ENCODE measurements around the gene CREBBP.

Gene CREBBP

DNA sequence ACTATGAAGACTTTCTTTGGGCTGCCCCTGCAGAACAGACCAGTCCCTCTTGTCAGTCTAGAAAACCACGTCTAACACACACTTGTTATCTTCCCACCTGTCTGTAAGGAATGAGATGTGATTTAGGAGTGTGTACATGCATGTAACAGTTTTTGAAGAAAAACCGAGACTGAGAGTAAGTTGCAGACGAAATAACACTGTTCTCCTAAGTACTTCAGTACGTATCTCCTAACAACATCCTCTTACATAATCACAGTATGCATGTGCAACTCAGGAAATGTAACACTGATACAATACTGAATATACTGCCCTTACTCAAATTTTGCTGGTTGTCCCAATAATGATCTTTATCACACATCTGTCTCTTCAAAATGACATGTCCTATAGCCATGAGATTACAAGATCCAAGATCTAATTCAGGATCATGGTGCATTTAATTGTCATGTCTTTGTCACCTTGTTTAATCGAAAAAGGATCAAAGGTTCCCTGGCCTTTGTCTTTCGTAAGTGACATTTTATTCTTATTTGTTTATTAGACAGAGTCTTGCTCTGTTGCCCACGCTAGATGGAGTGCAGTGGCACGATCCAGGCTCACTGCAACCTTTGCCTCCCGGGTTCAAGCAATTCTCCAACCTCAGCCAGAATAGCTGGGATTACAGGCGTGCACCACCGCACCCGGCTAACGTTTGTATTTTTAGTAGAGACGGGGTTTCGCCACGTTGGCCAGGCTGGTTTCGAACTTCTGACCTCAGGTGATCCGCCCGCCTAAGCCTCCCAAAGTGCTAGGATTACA, 25.6 kb downstream of the CREBBP start:
- DNase-seq: no peak

DNA sequence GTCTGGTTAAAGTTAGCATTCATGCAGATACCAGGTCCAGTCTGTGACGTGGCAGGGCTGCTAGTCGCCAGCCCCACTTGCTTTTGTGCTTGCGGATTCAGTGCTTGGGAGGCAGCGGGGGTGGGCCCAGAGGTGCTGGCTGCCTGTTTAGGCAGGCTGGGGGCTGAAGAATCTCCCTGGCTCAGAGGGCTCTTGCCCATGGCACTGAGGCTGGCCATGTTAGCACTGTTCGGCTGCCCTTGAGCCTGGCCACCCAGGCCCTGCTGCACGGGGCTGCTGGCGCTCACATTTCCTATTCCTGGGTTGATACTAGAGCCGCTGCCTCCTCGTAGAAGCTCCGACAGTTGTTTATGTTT, 30.0 kb downstream of the CREBBP start:
- DNase-seq: no peak

- no peak for DNase-seq
These were observed 30.6 kb downstream of the CREBBP start for GRCh38 chr16:3849751-3850543.

- DNase-seq: no peak
These were observed 33.9 kb downstream of the CREBBP start for GRCh38 chr16:3846595-3847091.

- no peak for DNase-seq
These were observed 34.4 kb downstream of the CREBBP start for GRCh38 chr16:3846087-3846486.

GRCh38 chr16:3842994-3843393, 37.5 kb downstream of the CREBBP start:
- DNase-seq: no peak

- DNase-seq: no peak
These were observed 38.6 kb downstream of the CREBBP start for GRCh38 chr16:3841729-3842508.

DNA sequence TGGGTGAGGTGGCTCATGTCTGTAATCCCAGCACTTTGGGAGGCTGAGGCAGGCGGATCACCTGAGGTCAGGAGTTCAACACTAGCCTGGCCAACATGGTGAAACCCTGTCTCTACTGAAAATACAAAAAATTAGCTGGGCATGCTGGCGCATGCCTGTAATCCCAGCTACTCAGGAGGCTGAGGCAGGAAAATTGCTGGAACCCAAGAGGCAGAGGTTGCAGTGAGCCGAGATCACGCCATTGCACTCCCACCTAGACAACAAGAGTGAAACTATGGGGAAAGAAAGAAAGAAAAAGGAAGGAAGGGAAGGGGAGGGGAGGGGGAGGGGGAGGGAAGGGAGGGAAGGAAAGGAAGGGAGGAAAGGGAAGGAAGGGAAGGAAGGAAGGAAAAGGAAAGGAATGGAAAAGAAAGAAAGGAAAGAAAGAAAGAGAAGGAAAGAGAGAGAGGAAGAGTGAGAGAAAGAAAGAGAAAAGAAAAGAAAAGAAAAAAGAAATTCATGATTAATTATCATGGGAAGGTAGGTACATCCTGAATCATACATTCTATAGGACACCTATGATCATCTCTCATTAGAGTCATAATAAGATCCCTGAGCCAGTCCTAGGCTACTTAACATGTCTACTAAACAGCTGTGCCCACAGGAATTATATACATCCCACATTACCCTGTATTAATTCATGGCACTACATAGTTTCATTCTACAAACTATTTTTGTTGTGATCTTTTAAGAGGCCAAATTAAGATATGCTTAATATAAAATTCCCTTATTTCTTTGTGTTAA, 40.9 kb downstream of the CREBBP start:
- DNase-seq: no peak

- DNase-seq: no peak
These were observed 41.7 kb downstream of the CREBBP start for GRCh38 chr16:3838600-3839401.

DNA sequence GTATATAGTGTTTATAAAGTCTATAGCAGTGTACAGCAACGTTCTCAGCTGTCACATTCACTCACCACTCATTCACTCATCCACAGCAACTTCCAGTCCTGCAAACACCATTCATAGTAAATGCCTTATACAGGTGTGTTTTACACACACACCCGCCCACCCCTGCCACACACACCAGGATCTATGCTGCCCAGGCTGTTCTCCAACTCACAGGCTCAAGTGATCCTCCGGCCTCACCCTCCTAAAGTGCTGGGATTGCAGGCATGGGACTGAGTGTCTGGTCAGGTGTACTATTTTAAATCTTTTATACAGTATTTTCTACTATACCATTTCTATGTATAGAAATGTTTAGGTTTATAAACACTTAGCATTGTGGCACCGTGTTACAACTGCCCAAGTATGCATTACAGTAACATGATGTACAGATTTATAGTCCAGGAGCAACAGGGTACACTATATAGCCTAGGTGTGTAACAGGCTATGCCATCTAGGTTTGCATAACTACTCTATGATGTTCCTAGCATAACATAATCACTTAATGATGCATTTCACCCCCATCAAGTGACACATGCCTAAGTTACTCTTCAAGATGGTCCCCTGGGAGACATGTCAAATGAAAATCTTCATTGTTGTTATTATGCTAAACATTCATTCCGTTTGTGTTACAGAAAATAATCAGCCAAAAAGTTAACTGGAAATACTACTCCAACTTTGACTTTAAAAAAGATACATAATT, 42.5 kb downstream of the CREBBP start:
- DNase-seq: no peak

- no peak for DNase-seq
These were observed 43.9 kb downstream of the CREBBP start for GRCh38 chr16:3836641-3837040.

GRCh38 chr16:3835089-3835602, 45.4 kb downstream of the CREBBP start:
- no peak for DNase-seq

GRCh38 chr16:3832668-3833067, 47.8 kb downstream of the CREBBP start:
- DNase-seq: no peak

DNA sequence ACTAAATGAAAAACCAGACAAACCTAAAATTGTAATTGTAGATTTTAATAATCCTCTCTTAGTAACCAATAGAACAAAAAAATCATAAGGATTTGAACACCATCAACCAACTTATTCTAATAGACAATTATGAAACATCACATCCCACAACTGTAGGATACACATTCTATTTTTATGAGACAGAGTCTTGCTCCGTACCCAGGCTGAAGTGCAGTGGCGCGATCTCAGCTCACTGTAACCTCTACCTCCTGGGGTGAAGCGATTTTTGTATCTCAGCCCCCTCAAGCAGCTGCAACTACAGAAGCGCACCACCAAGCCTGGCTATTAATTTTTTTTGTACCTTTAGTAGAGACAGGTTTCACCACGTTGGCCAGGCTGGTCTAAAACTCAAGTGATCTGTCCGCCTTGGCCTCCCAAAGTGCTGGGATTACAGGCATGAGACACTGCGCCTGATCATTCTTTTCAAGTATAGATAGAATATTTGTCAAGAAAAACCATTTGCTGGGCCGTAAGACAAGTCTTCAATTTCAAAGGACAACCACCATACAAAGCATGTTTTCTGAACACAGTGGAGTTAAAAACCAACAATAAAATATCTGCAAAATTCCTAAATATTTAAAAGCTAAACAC, 49.8 kb downstream of the CREBBP start:
- DNase-seq: no peak

DNA sequence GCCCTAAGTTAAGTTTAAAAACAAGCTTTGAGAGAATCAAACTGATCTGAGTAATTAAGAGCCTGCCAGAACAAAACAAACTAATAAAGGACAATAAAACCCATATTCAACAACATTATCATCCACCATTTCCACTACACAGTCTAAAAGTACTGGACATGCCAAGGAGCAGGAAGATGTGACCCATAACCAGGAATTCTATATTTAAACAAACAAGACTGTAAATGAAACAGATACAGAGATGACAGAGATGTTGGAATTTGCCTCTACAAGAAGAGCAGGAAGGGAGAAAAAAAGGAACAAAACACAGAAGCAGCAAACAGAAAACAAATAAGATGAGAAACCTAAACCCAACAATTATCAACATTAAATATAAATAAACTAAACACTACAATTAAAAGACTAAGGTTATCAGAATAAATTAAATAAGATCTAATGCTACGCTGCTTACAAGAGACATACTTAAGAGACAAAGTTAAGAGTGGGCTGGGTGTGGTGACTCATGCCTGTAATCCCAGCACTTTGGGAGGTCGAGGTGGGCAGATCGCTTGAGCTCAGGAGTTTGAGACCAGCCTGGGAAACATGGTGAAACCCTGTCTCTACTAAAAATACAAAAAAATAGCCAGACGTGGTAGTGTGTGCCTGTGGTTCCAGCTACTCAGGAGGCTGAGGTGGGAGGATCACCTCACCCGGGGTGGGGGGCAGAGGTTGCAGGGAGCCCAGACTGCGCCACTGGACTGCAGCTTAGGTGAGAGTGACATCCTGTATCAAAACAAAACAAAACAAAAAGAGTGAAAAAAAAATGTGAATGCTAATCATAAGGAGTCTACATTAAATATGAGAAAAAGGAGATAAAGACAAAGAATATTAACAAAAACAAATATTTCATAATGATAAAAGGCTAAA, 50.6 kb downstream of the CREBBP start:
- DNase-seq: no peak

DNA sequence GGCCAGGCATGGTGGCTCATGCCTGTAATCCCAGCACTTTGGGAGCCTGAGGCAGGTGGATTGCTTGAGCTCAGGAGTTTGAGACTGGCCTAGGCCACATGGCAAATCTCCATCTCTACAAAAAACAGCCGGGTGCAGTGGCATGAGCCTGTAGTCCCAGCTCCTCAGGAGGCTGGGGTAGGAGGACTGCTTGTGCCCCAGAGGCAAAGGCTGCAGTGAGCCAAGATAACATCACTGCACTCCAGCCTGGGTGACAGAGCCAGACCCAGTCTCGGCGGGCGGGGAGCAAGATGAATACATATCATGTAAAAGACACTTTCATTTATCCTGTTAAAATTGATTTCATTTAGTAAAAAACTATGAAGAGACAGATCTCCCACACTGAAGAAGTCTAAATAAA, 54.6 kb downstream of the CREBBP start:
- DNase-seq: no peak

DNA sequence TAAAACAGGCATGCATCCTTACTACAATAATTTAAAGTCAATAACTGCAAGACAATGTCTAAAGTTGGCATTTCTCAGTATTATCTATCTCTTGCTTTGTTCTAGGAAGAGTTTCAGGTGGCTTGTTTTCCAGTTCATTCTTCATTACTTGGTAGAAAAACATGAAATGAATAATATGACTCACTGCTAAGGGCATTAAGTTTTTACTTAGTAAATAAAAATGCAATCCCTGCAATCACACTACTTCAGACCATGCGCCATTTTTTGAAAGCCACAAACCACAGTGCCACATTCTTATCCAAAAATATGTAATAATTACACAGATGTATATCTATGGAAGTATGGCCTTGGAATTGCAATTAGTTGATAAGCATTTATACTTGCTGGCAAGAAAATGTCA, 55.4 kb downstream of the CREBBP start:
- no peak for DNase-seq

DNA sequence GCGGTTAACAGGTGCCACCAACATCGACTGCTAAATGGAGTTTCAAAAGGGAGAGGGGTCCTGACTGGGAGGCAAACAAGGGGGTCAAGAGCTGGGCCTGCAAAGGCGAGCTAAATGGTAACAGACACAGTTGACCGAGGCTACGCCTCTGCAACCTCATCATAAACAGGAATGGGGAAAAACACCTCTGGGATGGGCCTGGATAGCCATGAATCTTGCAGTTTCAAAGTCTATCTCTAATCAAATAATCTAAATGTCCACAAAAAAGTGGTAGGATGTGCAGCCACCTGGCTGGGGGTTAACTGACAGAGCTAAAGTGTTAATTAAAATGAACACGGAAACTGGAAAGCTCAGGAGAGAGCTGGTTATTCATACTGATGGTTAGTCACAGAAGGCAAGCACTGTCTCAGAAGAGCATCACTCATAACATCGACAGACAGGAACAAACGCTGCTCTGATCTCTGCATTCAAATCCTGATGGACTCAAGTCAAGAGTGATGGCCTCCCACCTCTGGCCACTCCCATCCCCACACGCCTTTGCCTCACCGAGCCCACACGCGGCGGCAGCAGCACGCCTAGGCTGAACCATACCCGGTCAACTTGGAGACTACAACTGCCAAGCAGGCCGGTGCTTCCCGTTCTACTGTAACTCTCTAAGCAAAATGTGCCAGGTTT, 56.3 kb downstream of the CREBBP start:
- DNase-seq: no peak

DNA sequence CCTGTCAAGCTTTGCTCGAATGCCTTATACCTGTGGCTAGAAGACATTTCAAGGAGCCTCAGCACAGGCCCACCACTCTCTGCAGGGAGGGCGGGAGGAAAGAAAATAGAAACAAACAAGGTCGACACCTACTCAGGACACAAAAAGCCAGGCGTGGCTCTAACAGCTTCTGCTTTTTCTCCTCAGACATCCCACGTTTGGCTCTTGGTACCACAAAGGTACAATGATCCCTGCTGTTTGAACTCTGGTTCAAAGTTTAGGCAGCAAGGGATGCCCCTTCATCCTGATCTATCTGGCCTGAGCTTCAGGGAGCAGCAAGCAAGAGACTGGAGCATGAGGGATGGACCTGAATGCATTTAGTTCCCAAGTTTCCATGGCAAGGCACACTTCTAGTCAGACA, 57.1 kb downstream of the CREBBP start:
- DNase-seq: no peak
